Stomach (tissue), 9 donors: ENCODE results near the gene MFN1. TPM values are rescaled to one million over a fixed set of nuclear protein-coding genes. Genes with fewer than 3 reads are reported as not detected.

ENCODE experiments used
- DNase-seq, 2 donors: peaks; one replicate each; pipeline versions ENCODE4 v3.0.0 to v3.0.0-alpha.2; 2013 to 2019
- H3K27ac ChIP-seq, 5 donors: fragments of 200-600 bp in 4 of 5; sonication (generic) in 4 of 5; one replicate each; pipeline ENCODE4 v1.5.1; 2013 to 2019; ENCODE audit warnings: mild to moderate bottlenecking in 1 of 5, moderate library complexity in 1 of 5
- H3K27me3 ChIP-seq, 3 donors: fragments of 200-600 bp; sonication (generic); one replicate each; pipeline ENCODE4 v1.5.1; 2017 to 2019; ENCODE audit warnings: mixed run types in 1 of 3
- H3K36me3 ChIP-seq, 4 donors: fragments of 200-600 bp; sonication (generic); 1 replicate in 3 of 4; 2 replicates in 1 of 4; pipeline ENCODE4 v1.5.1; 2016 to 2019
- H3K4me1 ChIP-seq, 4 donors: fragments of 200-600 bp; sonication (generic); one replicate each; pipeline ENCODE4 v1.5.1; 2016 to 2019
- H3K4me3 ChIP-seq, 4 donors: fragments of 200-600 bp; sonication (generic) in 3 of 4; one replicate each; pipeline ENCODE4 v1.5.1; 2016 to 2019; ENCODE audit warnings: mild to moderate bottlenecking in 1 of 4
- H3K9me3 ChIP-seq, 4 donors: fragments of 200-600 bp; sonication (generic); one replicate each; pipeline ENCODE4 v1.5.1; 2016 to 2019
- CTCF ChIP-seq, 7 experiments: fragments of 450-650 bp in 4 of 7; fragments of 200-600 bp in 3 of 7; sonication (generic) in 3 of 7; IDR thresholded peaks; one replicate each; pipeline ENCODE4 v1.5.1; 2016 to 2019; ENCODE audit warnings: antibody characterized with exemption in 7 of 7, control low read depth in 2 of 7, mild to moderate bottlenecking in 1 of 7
- EP300 ChIP-seq: sonication (generic); formaldehyde crosslinking; IDR thresholded peaks from one replicate; pipeline ENCODE4 v1.6.1; 2017; ENCODE audit warnings: antibody characterized with exemption
- POLR2A ChIP-seq, 4 donors: fragments of 450-650 bp; IDR thresholded peaks; one replicate each; pipeline ENCODE4 v1.6.1; 2016; ENCODE audit warnings: antibody characterized with exemption in 4 of 4, control low read depth in 2 of 4, mild to moderate bottlenecking in 1 of 4, moderate library complexity in 1 of 4
- POLR2AphosphoS5 ChIP-seq, 3 donors: sonication (generic); formaldehyde crosslinking; IDR thresholded peaks; one replicate each; pipeline ENCODE4 v1.6.1; 2016; ENCODE audit warnings: antibody characterized with exemption in 3 of 3
- WGBS, 5 donors: extraction: QIAGEN DNeasy Blood & Tissue Kit in 3 of 5; methylation state at CpG; one replicate each; pipeline versions ENCODE4 v1.1.5 to v1.1.7; 2013 to 2018; 5-methylcytosine and 5-hydroxymethylcytosine counted together
- intact Hi-C: fragments of 100-400 bp; cut with DNase I; formaldehyde crosslinking; loops from one replicate; pipeline ENCODE4 v1.15.1; 2023; ENCODE audit warnings: low total_unique reads
- polyA plus RNA-seq, 3 donors: library from polyadenylated mRNA; stranded (reverse); fragments of 200-250 nt; gene quantifications; one replicate each; pipeline ENCODE4 v1.2.3, GENCODE V29; 2013
- total RNA-seq, 5 donors: library from RNA; depleted of rRNA; stranded (reverse); fragments of >200 nt; gene quantifications; one replicate each; pipeline versions ENCODE4 v1.1.0 to v1.2.3, GENCODE V29; 2014 to 2016
- donor health status: healthy with polysubstance abuse.
- donor health status: Bipolar disorder and iron deficiency.
- donor health status: healthy.

The MFN1 gene
- total and polyA plus RNA-seq, 8 donors: 9.7 to 124 (median 17.0) TPM

GRCh38 chr3:179415377-179415776, 67.9 kb downstream of the MFN1 start:
- intact Hi-C loops: no loop called here
- TF ChIP-seq POLR2AphosphoS5 (IDR thresholded peaks at IDR 0.05) (no peak), EP300 (no peak), POLR2A (IDR thresholded peaks at IDR 0.05) (no peak)

DNA sequence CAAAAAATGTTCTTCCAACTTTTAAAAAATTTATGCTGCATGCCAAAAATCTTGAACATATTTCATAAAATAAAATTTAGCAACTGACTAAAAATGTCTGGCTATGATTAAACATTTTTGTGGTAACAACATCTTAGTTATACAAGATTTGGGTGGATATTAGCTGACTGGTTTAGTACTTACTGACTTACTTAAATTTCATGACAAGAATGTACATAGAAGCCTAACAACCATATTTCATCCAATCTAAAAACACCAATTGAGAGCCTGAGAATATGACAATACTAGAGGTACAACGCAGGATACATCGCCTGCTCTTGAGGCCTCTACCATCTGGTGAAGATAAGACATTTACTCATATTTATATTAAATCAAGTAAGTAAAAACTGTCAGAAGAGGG, 69.2 kb downstream of the MFN1 start:
- H3K27ac ChIP-seq: no peak overlapping the region
- TF ChIP-seq EP300: no peak
- TF ChIP-seq POLR2A (IDR thresholded peaks at IDR 0.05): no peak
- no peak for TF ChIP-seq CTCF (IDR thresholded peaks at IDR 0.05)
- no peak for TF ChIP-seq POLR2AphosphoS5 (IDR thresholded peaks at IDR 0.05)
- H3K9me3 ChIP-seq: no peaks in the 10 kb centered on the region
- intact Hi-C loops: no loop called here
- no peak for DNase-seq
- H3K27me3 ChIP-seq: no peaks in the 10 kb centered on the region
- H3K4me1 ChIP-seq: peaks cover 0 to 10% (median 2%) of the 10 kb centered on the region in 4 donors
- H3K36me3 ChIP-seq: peaks cover 0 to 47% (median 34%) of the 10 kb centered on the region in 4 donors
- H3K4me3 ChIP-seq: no peak overlapping the region
- WGBS, 5 donors: 94 to 98% (median 96%) methylated on average over 2 of the region's 2 CpGs

More at GRCh38 chr3:179415377-179415776, 67.9 kb downstream of the MFN1 start:
- no peaks in the 10 kb centered on the region for H3K9me3 ChIP-seq
- no peaks in the 10 kb centered on the region for H3K27me3 ChIP-seq
- no peak for DNase-seq
- H3K4me1 ChIP-seq: no peaks in the 10 kb centered on the region
- peaks cover 0 to 48% (median 37%) of the 10 kb centered on the region in 4 donors for H3K36me3 ChIP-seq
- H3K4me3 ChIP-seq: no peak overlapping the region
- 86 to 93% (median 91%) methylated on average over 4 of the region's 4 CpGs for WGBS, 5 donors
- H3K27ac ChIP-seq: no peak overlapping the region

DNA sequence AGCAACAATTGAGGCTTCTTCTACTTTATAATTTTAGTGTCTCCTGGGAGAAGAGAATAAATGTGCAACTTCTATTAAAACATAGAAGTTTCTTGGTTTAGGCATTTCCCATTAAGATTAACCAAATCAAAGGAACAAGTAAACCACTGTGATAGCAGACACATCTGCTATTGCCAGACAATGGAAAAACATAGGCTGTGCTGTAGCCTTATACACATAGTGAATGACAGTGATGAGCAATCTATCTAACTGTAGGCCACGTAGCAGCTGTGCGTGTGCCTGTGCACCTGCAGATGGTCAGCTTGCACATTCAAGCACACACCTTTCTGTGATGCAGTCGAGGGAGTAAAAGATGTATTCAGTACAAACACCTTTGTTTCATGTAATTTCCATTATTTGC, 71.1 kb downstream of the MFN1 start:
- Histone ChIP-seq H3K36me3 (peaks cover 0 to 40% (median 26%) of the 10 kb centered on the region in 4 donors), H3K27ac (no peak overlapping the region), H3K9me3 (no peaks in the 10 kb centered on the region), H3K4me3 (no peak overlapping the region), H3K4me1 (peaks cover 0 to 11% (median 3%) of the 10 kb centered on the region in 4 donors), H3K27me3 (no peaks in the 10 kb centered on the region)
- 84 to 88% (median 86%) methylated on average over 3 of the region's 3 CpGs for WGBS, 5 donors
- no peak for DNase-seq
- no peak for TF ChIP-seq EP300
- no peak for TF ChIP-seq CTCF (IDR thresholded peaks at IDR 0.05)
- no peak for TF ChIP-seq POLR2AphosphoS5 (IDR thresholded peaks at IDR 0.05)
- TF ChIP-seq POLR2A (IDR thresholded peaks at IDR 0.05): no peak
- intact Hi-C loops: no loop called here

DNA sequence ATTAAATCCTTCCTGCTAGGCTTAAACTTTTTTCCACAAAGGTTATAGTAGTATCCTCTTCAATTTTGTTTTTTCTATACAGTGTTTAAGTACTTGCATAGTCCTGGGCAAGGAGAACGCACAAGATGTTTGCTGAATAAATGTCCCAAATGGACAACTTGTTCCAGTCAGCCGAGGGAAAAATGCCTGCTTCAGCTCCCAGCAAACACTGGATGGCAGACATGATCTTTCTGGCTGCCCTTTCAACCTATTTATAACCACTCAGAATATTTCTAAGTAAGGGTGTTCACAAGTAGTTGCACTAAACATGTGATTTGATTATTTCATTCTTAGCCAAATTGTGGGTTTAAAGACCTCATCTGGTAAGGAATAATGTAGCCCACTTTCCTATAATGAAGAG, 74.0 kb downstream of the MFN1 start:
- intact Hi-C loops: loop anchor here (10.0 kb wide), 1 partner anchor 133 kb away; no protein-coding TSS in a partner anchor
- Histone ChIP-seq H3K4me1 (peaks cover 0 to 11% (median 3%) of the 10 kb centered on the region in 4 donors), H3K27ac (no peak overlapping the region), H3K36me3 (peaks cover 3 to 55% (median 45%) of the 10 kb centered on the region in 4 donors), H3K9me3 (no peaks in the 10 kb centered on the region), H3K4me3 (no peak overlapping the region), H3K27me3 (no peaks in the 10 kb centered on the region)
- WGBS, 5 donors: 10 to 41% (median 16%) methylated on average over 2 of the region's 2 CpGs
- peak in 1 of 2 donors; percentile 61 for DNase-seq
- TF ChIP-seq POLR2AphosphoS5 (IDR thresholded peaks at IDR 0.05) (no peak), CTCF (IDR thresholded peaks at IDR 0.05) (peak in 4 of 7 experiments; percentile 17 to 27 (median 24))

DNA sequence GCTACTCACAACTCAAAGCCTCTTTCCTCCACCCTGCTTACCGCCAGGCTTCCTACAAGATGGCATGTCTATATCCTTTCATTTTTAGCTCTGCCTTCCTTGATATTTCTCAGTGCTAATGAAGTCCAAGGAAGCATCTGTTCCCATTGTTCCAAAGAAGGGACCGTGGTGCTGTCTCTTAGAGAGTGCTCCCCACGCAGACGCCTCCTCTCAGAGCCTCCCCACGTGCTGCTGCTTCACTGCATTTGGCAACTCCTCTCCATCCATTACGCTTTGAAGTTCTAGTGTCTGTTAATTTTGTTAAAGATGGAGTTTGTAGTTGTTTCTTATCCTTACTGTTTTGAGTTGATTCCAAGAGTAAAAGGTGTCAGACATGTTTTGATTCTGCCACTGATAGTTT, 77.6 kb downstream of the MFN1 start:
- Histone ChIP-seq H3K27ac (no peak overlapping the region), H3K4me3 (no peak overlapping the region), H3K36me3 (peaks cover 3 to 30% (median 27%) of the 10 kb centered on the region in 4 donors), H3K4me1 (peaks cover 0 to 23% (median 14%) of the 10 kb centered on the region in 4 donors), H3K9me3 (no peaks in the 10 kb centered on the region), H3K27me3 (no peaks in the 10 kb centered on the region)
- DNase-seq: no peak
- TF ChIP-seq CTCF (IDR thresholded peaks at IDR 0.05): no peak
- 84 to 92% (median 91%) methylated on average over 6 of the region's 6 CpGs for WGBS, 5 donors
- intact Hi-C loops: loop anchor here (10.0 kb wide), 1 partner anchor 130 kb away; no protein-coding TSS in a partner anchor
